Retina (tissue), 1 donor: Measurements from ENCODE around the gene MYPOP.

ENCODE experiments used
- DNase-seq: peaks from one replicate; pipeline ENCODE4 v3.0.0-alpha.2; 2016

Gene MYPOP

DNA sequence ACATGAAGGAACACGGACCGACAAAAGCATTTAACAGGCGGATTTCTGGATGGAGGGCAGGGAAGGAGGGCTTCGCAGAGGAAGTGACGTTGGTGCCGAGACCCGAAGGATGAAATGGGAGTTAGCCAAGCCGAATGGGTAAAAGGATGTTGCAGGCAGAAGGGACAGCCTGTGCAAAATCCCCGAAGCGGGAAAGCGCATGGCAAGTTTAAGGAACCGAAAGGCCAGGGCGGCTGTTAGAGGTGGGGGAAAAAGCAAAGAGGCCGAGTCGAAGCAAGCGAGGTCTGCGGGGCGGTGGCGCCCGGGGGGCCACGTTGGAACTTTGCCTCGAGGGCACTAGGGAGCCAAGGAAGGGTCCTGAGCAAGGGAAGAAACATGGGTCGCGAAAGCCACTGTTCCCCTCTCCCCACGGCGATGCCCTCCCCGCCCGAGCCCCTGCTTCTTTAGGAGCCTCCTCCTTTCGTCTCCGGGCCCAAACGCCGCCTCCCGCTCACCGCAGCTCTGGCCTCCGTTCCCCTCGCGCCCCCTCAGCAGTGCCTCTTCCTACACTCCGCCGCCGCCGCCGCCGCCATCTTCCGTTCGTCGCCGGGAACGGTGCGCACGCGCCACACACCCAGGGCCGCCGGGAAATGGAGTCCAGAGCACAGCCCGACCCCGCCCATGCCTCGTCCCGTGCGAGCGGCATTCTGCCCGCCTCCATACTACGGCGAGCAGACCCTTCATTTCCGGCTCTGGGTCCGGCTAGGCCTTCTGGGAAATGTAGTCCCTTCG lies 39.7 kb downstream of the MYPOP start, which contains the start of gene SYMPK:
TSS of gene SYMPK (minus strand) at position 584 of the 771 bp plus-strand sequence. CDS start 8,652 bp downstream, outside the sequence.
- peak; percentile 96 for DNase-seq

DNA sequence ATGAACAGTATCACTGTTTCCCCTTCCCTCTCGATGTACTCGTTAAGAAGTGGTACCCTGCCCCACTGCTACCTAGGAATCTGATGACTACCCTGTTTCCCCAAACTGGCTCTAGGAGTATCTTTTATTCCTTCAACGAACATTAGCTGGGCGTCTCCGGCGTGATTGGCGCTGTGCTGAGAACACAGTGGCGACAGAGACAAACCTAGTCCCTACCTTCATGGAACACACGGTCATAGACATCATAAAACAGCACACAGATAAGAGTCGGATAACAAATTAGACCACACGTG lies 40.2 kb downstream of the MYPOP start:
- no peak for DNase-seq

DNA sequence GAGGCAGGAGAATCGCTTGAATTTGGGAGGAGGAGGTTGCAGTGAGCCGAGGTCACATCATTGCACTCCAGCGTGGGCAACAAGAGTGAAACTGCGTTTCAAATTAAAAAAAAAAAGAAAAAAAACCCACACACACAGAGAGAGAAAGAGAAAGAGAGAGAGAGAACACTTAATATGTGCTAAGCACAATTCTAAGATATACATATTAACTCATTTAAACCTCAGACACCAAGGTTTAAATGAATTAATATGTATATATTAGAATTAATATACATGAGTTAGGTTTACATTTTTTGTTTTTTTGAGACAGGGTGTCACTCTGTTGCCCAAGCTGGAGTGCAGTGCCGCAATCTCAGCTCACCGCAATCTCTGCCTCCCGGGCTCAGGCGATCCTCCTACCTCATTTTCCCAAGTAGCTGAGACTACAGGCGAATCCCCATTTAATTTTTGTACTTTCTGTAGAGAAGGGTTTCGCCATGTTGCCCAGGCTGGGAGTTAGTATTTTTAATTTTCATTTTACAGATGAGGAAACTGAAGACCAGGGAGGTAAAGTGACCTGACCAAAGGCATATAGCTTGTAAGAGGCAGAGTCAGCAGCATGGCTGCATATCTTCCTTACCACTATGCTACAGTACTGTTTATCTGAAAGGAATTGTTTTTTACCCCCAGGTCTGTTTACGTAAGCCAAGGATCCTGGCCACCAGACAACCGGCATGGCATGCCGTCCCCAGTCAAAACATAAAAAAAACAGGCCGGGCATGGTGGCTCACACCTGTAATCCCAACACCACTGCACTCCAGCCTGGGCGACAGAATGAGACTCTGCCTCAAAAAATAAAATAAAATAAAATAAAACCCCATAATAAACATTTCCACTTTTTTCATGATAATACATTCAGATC lies 41.8 kb downstream of the MYPOP start:
- no peak for DNase-seq

DNA sequence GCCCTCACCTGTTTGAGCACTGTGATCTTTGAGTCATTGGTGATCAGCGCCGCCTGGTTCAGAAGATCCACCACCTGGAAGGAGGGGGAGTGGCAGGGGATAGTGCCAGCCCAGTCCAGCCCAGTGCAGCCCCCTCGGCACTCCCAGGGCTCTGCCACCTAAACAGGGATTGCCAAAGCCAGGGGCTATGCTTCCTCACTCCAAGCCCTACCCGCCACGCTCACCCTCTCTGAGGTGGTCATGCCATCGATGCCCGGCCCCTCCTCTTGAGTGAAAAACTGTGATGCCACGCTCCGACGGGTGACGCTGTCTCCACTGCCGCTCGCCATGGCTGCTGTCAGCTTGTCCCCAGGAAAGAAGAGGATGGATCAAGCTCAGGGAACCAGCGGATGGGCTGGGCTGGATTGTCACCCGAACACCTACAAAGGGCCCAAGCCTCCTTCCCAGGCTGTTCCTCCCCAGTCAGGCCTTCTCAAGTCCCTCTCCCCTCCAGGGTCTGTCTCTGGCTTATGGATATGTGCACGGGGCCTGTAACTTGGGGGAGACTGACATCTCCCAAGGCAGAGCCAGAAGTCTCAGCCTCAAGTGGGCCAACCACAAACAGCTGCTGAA lies 48.1 kb downstream of the MYPOP start:
- DNase-seq: no peak

DNA sequence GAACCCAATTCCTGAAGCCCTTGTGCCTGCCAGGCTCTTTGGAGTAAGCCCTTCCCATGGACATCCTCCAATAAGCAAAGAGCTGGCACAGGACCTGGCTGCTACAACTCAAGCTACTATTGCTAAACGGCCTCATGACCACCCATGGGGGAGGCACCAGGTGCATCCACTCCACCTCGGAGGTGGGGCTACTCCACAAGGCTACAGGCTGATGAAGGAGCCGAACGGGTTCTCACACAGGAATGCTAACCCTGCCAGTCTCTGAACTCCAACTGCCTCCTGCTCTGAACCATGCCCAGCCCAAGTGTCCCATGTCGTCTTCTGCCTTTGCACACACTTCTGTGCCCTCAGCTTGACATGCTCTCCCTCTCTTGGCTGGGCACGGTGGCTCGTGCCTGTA lies 49.4 kb downstream of the MYPOP start:
- no peak for DNase-seq

DNA sequence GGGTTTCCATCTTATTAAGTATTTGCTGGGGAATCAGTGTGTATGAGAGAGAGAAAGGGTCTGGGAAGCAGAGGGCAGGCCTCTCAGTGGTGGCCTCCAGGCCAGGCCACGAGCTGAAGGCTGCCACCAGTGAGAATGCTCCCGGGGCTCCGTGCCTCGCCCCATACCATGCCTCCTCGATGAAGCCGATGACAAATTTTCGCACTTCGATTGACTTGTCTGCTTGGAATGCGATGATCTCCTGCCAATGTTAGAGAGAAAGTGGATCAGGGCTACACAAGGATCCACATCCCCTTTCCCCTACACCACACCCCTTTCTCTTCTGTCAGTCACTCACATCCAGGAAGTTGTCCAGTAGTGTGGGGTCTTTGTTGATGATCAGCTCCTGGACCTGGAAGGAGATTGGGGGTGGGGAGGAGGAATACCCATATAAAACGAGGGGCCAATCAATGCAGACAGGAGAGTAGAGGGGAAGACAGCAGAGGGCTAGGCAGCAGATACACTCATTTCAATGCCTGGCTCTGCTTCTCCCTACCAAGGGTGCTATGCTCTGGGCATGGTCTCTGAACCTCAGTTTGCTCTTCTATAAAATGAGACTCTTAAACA lies 50.2 kb downstream of the MYPOP start:
- DNase-seq: no peak

DNA sequence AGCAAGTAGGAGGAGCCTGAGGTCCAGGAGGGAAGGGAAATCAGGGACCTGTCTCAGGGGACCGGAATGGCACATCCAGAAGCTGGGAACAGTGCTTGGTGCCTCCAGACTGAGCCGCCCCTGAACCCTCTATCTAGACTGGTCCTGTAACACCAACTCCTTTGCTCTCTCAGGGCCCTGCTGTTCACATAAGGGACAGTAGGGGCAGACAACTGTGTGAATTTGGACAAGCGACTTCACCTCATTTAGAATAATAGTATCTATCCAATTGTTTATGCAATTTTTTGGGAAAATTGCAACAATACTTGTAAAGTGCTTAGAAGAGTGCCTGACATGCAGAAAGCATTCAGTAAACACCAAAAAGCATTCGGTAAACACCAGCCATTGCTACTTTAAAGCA lies 53.5 kb downstream of the MYPOP start:
- no peak for DNase-seq

DNA sequence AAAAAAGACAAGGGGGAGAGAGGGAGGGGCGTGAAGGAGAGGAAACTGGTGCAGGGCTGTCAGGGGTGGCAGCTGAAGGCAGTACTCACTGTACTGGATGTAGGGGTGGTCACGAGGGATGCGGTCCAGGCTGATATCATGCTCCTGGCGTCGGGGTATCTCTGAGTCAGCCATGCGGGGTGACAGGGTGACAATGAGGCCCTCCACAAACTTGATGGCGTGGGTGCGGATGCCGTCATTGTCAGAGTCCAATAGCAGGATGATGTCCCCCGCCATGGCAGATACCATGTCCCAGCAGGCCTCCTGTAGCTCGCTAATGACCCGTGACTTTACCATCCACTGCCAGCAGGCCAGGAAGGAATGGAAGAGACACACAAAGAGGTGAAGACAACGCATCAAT lies 54.8 kb downstream of the MYPOP start:
- DNase-seq: no peak

DNA sequence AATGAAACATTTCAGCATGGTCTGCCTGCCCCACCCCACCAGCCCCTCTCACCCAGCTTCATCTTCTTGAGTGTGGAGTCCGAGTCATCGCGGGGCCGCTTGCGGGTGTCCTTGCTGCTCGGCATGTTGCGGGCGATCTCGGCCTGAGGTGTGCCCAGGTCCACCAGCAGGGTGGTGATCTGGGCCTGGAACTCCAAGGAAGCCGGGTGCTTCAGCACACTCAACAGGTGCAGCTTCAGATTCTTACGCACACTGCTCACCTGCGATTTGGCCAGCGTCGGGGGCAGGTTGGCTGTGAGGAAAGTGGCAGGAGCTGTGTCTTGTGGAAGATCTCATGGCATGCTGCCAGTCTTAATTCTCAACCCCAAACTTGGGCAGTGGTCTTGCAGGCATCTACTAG lies 60.2 kb downstream of the MYPOP start:
- no peak for DNase-seq
